Testis (tissue), 2 donors: ENCODE measurements around the gene FOLH1.
"Not testable (repeated sequence)": the region's sequence is repeated elsewhere in the genome, so short reads cannot be mapped to it uniquely, and the experiment has no call there.

ENCODE experiments used
- POLR2A ChIP-seq: fragments of 450-650 bp; IDR thresholded peaks from one replicate; pipeline ENCODE4 v1.6.1; 2017; ENCODE audit warnings: antibody characterized with exemption, mild to moderate bottlenecking, moderate library complexity
- TF ChIP-seq, protein P1 (sequence below), 3 experiments: fragments of 450-650 bp in 2 of 3; fragments of 200-600 bp in 1 of 3; sonication (generic) in 1 of 3; IDR thresholded peaks; one replicate each; pipeline ENCODE4 v1.5.1; 2016 to 2019; ENCODE audit warnings: antibody characterized with exemption in 3 of 3, mild to moderate bottlenecking in 2 of 3, moderate library complexity in 1 of 3

GRCh38 chr11:49175378-49175777, 33.0 kb downstream of the FOLH1 start:
- not testable (repeated sequence) for TF ChIP-seq POLR2A
- TF ChIP-seq, protein P1, sequence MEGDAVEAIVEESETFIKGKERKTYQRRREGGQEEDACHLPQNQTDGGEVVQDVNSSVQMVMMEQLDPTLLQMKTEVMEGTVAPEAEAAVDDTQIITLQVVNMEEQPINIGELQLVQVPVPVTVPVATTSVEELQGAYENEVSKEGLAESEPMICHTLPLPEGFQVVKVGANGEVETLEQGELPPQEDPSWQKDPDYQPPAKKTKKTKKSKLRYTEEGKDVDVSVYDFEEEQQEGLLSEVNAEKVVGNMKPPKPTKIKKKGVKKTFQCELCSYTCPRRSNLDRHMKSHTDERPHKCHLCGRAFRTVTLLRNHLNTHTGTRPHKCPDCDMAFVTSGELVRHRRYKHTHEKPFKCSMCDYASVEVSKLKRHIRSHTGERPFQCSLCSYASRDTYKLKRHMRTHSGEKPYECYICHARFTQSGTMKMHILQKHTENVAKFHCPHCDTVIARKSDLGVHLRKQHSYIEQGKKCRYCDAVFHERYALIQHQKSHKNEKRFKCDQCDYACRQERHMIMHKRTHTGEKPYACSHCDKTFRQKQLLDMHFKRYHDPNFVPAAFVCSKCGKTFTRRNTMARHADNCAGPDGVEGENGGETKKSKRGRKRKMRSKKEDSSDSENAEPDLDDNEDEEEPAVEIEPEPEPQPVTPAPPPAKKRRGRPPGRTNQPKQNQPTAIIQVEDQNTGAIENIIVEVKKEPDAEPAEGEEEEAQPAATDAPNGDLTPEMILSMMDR (IDR thresholded peaks at IDR 0.05): not testable (repeated sequence)
